Panc1 (cell line): ENCODE data around the gene CACNA2D3. TPM values are rescaled to one million over a fixed set of nuclear protein-coding genes. Genes with fewer than 3 reads are reported as not detected.

Experiments used
- ATAC-seq: fragments of 200-7000 bp; cut with Tn5 transposase; 2 replicates; pipeline ENCODE4 v1.9.1; 2020; ENCODE audit warnings: mild to moderate bottlenecking, moderate library complexity
- BruUV-seq: library from RNA; stranded (reverse); fragments of 400-500 nt; replicated peaks from 2 replicates; lab custom pipeline; 2021; lab: Mats Ljungman, UMichigan
- CTCF ChIA-PET: fragments of 300-600 bp; sonication (Branson Sonifier 250); formaldehyde crosslinking; loops from one replicate; lab custom pipeline; 2022; ENCODE audit warnings: antibody characterized with exemption; lab: Charles Lee
- POLR2A ChIA-PET: fragments of 300-600 bp; sonication (Branson Sonifier 250); formaldehyde crosslinking; loops from one replicate; lab custom pipeline; 2022; ENCODE audit warnings: antibody characterized with exemption; lab: Charles Lee
- DNase-seq: peaks from one replicate; pipeline ENCODE4 v3.0.0-alpha.2; 2010; ENCODE audit warnings: low read depth, low spot score
- H3K27ac ChIP-seq: 2 replicates; pipeline ENCODE4 v1.5.1; 2011; ENCODE audit warnings: mild to moderate bottlenecking, low read length, inconsistent platforms
- H3K27me3 ChIP-seq: fragments of 200-500 bp; sonication (Bioruptor generic); 2 replicates; pipeline ENCODE4 v1.6.0; 2014; ENCODE audit warnings: low read length, inconsistent platforms; ENCODE audit not compliant: control insufficient read depth, insufficient read depth
- H3K36me3 ChIP-seq: fragments of 200-500 bp; sonication (Bioruptor generic); 2 replicates; pipeline ENCODE4 v1.5.1; 2014; ENCODE audit warnings: inconsistent platforms, mild to moderate bottlenecking, low read length, moderate library complexity; ENCODE audit not compliant: control insufficient read depth, insufficient read depth
- H3K4me1 ChIP-seq: 2 replicates; pipeline ENCODE4 v1.5.1; 2011; ENCODE audit warnings: inconsistent platforms, mild to moderate bottlenecking, low read length, moderate library complexity; ENCODE audit not compliant: control insufficient read depth, insufficient read depth
- H3K4me3 ChIP-seq, 2 experiments: 2 replicates each; pipeline ENCODE4 v1.5.1; 2011 to 2012; ENCODE audit warnings: low read depth in 2 of 2, low read length in 2 of 2, mild to moderate bottlenecking in 2 of 2, inconsistent platforms in 1 of 2, moderate library complexity in 1 of 2
- H3K9me3 ChIP-seq: fragments of 200-500 bp; sonication (Bioruptor generic); 2 replicates; pipeline ENCODE4 v1.5.1; 2014; ENCODE audit warnings: low read depth, mild to moderate bottlenecking, inconsistent platforms, low read length, moderate library complexity; ENCODE audit not compliant: control insufficient read depth, insufficient read depth
- POLR2AphosphoS5 ChIP-seq: IDR thresholded peaks from 2 replicates; pipeline ENCODE4 v1.6.1; 2012; ENCODE audit warnings: mild to moderate bottlenecking, low read depth, low read length, moderate library complexity
- SIN3A ChIP-seq: IDR thresholded peaks from 2 replicates; pipeline ENCODE4 v1.6.1; 2012; ENCODE audit warnings: low read depth, mild to moderate bottlenecking, low read length, moderate library complexity, borderline replicate concordance; ENCODE audit not compliant: insufficient read depth
- TCF7L2 ChIP-seq: IDR thresholded peaks from 2 replicates; pipeline ENCODE4 v1.6.1; 2011; ENCODE audit warnings: mild to moderate bottlenecking, low read depth, low read length, inconsistent platforms
- in situ Hi-C: cut with HindIII; loops from 2 replicates; pipeline ENCODE4 v1.10.0; 2016; ENCODE audit warnings: low sequenced_read_pairs, low pct_unique_long_range_greater_than_20kb
- intact Hi-C: fragments of 100-400 bp; cut with micrococcal nuclease; formaldehyde crosslinking; loops from one replicate; pipeline ENCODE4 v1.10.0; 2022; ENCODE audit not compliant: unreplicated experiment
- total RNA-seq: library from RNA; stranded (reverse); gene quantifications from one replicate; pipeline ENCODE4 v1.2.1, GENCODE V29; 2021; ENCODE audit not compliant: unreplicated experiment
- TF ChIP-seq, protein P1 (sequence below): fragments of 450-650 bp; IDR thresholded peaks from 2 replicates; pipeline ENCODE4 v1.5.1; 2017; ENCODE audit warnings: mild to moderate bottlenecking
- TF ChIP-seq, protein P2 (sequence below), 2 experiments: IDR thresholded peaks; 2 replicates each; pipeline ENCODE4 v1.6.1; 2011 to 2012; ENCODE audit warnings: low read depth in 2 of 2, control low read depth in 1 of 2, low read length in 1 of 2, mild to moderate bottlenecking in 1 of 2, moderate library complexity in 1 of 2; ENCODE audit not compliant: insufficient read depth in 1 of 2

CACNA2D3 gene
- total RNA-seq, 1 experiment from 2014 or later: 0.41 TPM

DNA sequence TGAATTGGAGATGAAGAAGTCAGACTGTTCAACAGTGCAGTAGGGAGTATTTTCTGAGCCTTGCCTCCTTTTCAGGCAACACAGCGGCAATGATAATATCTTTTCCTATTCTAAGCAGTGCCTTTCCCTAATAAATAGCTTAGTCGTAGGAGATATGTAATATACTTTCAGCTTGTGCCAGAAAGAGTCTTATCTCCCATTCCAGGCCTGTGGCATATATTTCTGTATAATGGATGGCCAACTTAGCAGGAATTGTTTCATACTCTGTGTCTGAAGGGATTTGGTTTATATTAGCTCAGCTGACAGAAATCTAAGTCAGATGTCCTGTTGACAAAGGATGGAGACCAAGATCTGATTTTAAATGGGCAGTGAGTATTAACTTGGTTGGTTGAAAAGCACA lies 397.1 kb downstream of the CACNA2D3 start:
- CTCF ChIA-PET: no interaction called here
- no TSS peak for BruUV-seq
- no peaks in the 10 kb centered on the region for H3K27me3 ChIP-seq

DNA sequence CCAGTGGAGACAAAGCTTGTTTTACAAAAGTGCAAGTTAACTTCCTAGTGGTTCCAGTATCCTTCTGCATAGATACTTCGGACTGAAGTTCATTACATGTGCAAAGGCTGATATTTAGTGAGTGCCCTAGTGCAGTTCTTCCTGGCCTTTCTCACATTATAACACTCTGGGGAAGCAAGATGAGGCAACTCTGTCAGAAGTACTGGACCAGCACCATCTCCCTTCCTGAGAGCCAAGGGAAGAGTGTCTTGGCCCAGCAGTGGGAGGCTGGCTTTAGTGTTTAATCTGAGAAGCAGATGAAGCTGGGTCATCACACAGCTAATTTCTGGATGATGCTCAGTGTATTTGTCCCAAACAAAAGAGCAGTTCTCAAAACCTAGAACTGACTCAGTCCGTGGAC lies 397.7 kb downstream of the CACNA2D3 start:
- Histone ChIP-seq H3K4me3 (no peak overlapping the region), H3K27me3 (no peaks in the 10 kb centered on the region), H3K4me1 (no peaks in the 10 kb centered on the region), H3K9me3 (no peaks in the 10 kb centered on the region), H3K27ac (no peak overlapping the region), H3K36me3 (no peaks in the 10 kb centered on the region)
- in situ Hi-C loops (no loop called here), intact Hi-C loops (no loop called here)
- POLR2A ChIA-PET: no interaction called here
- ATAC-seq: no peak
- CTCF ChIA-PET: no interaction called here
- TF ChIP-seq SIN3A: no peak
- TF ChIP-seq, protein P1, sequence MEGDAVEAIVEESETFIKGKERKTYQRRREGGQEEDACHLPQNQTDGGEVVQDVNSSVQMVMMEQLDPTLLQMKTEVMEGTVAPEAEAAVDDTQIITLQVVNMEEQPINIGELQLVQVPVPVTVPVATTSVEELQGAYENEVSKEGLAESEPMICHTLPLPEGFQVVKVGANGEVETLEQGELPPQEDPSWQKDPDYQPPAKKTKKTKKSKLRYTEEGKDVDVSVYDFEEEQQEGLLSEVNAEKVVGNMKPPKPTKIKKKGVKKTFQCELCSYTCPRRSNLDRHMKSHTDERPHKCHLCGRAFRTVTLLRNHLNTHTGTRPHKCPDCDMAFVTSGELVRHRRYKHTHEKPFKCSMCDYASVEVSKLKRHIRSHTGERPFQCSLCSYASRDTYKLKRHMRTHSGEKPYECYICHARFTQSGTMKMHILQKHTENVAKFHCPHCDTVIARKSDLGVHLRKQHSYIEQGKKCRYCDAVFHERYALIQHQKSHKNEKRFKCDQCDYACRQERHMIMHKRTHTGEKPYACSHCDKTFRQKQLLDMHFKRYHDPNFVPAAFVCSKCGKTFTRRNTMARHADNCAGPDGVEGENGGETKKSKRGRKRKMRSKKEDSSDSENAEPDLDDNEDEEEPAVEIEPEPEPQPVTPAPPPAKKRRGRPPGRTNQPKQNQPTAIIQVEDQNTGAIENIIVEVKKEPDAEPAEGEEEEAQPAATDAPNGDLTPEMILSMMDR: no peak
- no peak for TF ChIP-seq TCF7L2
- TF ChIP-seq, protein P2, sequence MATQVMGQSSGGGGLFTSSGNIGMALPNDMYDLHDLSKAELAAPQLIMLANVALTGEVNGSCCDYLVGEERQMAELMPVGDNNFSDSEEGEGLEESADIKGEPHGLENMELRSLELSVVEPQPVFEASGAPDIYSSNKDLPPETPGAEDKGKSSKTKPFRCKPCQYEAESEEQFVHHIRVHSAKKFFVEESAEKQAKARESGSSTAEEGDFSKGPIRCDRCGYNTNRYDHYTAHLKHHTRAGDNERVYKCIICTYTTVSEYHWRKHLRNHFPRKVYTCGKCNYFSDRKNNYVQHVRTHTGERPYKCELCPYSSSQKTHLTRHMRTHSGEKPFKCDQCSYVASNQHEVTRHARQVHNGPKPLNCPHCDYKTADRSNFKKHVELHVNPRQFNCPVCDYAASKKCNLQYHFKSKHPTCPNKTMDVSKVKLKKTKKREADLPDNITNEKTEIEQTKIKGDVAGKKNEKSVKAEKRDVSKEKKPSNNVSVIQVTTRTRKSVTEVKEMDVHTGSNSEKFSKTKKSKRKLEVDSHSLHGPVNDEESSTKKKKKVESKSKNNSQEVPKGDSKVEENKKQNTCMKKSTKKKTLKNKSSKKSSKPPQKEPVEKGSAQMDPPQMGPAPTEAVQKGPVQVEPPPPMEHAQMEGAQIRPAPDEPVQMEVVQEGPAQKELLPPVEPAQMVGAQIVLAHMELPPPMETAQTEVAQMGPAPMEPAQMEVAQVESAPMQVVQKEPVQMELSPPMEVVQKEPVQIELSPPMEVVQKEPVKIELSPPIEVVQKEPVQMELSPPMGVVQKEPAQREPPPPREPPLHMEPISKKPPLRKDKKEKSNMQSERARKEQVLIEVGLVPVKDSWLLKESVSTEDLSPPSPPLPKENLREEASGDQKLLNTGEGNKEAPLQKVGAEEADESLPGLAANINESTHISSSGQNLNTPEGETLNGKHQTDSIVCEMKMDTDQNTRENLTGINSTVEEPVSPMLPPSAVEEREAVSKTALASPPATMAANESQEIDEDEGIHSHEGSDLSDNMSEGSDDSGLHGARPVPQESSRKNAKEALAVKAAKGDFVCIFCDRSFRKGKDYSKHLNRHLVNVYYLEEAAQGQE (IDR thresholded peaks at IDR 0.05; ENCODE audit: insufficient read depth in 1 of 2, low read depth in 2 of 2, low read length in 1 of 2): no peak
- no peak for DNase-seq
- no TSS peak for BruUV-seq

More for the DNA sequence above, 397.1 kb downstream of the CACNA2D3 start:
- H3K36me3 ChIP-seq: no peaks in the 10 kb centered on the region
- no peak overlapping the region for H3K27ac ChIP-seq
- H3K4me3 ChIP-seq: no peak overlapping the region
- no peak for ATAC-seq
- in situ Hi-C loops (no loop called here), intact Hi-C loops (no loop called here)
- H3K9me3 ChIP-seq: no peaks in the 10 kb centered on the region
- no peak for DNase-seq
- no peak for TF ChIP-seq SIN3A
- TF ChIP-seq, protein P2 (IDR thresholded peaks at IDR 0.05; ENCODE audit: insufficient read depth in 1 of 2, low read depth in 2 of 2, low read length in 1 of 2): no peak
- no peak for TF ChIP-seq TCF7L2
- TF ChIP-seq, protein P1: no peak
- no peak for TF ChIP-seq POLR2AphosphoS5
- POLR2A ChIA-PET: no interaction called here
- no peaks in the 10 kb centered on the region for H3K4me1 ChIP-seq
